ENCODE results near the gene DNAH6.
"Not testable (repeated sequence)": the region's sequence is repeated elsewhere in the genome, so short reads cannot be mapped to it uniquely, and the experiment has no call there.

DNAH6 gene, protein sequence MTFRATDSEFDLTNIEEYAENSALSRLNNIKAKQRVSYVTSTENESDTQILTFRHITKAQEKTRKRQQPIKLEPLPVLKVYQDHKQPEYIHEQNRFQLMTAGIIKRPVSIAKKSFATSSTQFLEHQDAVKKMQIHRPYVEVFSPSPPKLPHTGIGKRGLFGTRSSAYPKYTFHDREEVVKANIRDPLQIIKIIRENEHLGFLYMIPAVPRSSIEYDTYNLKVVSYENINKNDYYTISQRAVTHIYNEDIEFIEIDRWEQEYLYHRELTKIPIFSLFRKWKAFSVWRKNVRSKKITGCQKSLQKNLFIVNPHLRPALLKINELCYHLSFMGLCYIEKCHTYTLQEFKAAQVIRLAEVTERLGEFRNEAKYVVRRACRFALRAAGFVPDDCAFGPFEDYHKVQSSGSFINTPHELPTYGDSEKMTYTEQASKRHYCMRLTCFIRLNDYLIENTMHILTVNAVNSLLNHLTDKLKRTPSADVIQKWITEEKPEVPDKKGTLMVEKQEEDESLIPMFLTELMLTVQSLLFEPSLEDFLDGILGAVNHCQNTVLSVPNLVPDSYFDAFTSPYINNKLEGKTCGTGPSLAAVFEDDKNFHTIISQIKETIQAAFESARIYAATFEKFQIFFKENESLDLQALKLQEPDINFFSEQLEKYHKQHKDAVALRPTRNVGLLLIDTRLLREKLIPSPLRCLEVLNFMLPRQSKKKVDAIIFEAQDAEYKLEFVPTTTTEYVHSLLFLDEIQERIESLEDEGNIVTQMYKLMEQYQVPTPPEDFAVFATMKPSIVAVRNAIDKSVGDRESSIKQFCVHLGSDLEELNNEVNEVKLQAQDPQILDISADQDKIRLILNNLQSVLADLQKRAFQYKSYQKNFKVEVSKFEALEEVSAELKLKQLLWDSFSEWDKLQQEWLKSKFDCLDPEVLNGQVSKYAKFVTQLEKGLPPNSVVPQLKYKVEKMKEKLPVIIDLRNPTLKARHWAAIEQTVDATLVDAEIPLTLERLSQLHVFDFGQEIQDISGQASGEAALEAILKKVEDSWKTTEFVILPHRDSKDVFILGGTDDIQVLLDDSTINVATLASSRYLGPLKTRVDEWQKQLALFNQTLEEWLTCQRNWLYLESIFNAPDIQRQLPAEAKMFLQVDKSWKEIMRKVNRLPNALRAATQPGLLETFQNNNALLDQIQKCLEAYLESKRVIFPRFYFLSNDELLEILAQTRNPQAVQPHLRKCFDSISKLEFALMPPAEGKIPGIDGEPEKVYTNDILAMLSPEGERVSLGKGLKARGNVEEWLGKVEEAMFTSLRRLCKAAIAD (N-terminal part only)

GRCh38 chr2:84516234-84516986 lies at the start of gene DNAH6:
Gene DNAH6 (plus strand): TSS chr2:84516498. CDS start chr2:84517827, 1,329 bp downstream.
- POLR2A ChIA-PET = no interaction called here

GRCh38 chr2:84467389-84467788 lies 48.9 kb upstream of the DNAH6 start:
- TF ChIP-seq, protein P1, sequence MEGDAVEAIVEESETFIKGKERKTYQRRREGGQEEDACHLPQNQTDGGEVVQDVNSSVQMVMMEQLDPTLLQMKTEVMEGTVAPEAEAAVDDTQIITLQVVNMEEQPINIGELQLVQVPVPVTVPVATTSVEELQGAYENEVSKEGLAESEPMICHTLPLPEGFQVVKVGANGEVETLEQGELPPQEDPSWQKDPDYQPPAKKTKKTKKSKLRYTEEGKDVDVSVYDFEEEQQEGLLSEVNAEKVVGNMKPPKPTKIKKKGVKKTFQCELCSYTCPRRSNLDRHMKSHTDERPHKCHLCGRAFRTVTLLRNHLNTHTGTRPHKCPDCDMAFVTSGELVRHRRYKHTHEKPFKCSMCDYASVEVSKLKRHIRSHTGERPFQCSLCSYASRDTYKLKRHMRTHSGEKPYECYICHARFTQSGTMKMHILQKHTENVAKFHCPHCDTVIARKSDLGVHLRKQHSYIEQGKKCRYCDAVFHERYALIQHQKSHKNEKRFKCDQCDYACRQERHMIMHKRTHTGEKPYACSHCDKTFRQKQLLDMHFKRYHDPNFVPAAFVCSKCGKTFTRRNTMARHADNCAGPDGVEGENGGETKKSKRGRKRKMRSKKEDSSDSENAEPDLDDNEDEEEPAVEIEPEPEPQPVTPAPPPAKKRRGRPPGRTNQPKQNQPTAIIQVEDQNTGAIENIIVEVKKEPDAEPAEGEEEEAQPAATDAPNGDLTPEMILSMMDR (IDR thresholded peaks at IDR 0.05; ENCODE audit: insufficient read depth, low read length, missing control alignments) = no peak
- DNase-seq (ENCODE audit: low read depth, low spot score) = no peak
- ChIA-PET CTCF (no interaction called here), POLR2A (no interaction called here)
- no peak overlapping the region for H3K4me3 ChIP-seq (ENCODE audit: low read depth, low read length)

More at GRCh38 chr2:84516234-84516986, at the start of gene DNAH6:
- DNase-seq (ENCODE audit: low read depth, low spot score) = peak; percentile 53
- CTCF ChIA-PET = interaction anchor here (1.1 kb wide), 1 partner anchor 410 kb away, joined by 3 read pairs; no protein-coding TSS in a partner anchor
- H3K4me3 ChIP-seq (ENCODE audit: low read depth, low read length) = peak within 1 kb of the TSS; percentile 62
- TF ChIP-seq, protein P1 (IDR thresholded peaks at IDR 0.05; ENCODE audit: insufficient read depth, low read length, missing control alignments) = no peak

GRCh38 chr2:84472423-84472822 lies 43.9 kb upstream of the DNAH6 start:
- CTCF ChIA-PET = interaction anchor here (1.5 kb wide), 1 partner anchor 453 kb away, joined by 4 read pairs; no protein-coding TSS in a partner anchor
- H3K4me3 ChIP-seq (ENCODE audit: low read depth, low read length); DNase-seq (ENCODE audit: low read depth, low spot score); POLR2A ChIA-PET: not testable (repeated sequence)

DNA sequence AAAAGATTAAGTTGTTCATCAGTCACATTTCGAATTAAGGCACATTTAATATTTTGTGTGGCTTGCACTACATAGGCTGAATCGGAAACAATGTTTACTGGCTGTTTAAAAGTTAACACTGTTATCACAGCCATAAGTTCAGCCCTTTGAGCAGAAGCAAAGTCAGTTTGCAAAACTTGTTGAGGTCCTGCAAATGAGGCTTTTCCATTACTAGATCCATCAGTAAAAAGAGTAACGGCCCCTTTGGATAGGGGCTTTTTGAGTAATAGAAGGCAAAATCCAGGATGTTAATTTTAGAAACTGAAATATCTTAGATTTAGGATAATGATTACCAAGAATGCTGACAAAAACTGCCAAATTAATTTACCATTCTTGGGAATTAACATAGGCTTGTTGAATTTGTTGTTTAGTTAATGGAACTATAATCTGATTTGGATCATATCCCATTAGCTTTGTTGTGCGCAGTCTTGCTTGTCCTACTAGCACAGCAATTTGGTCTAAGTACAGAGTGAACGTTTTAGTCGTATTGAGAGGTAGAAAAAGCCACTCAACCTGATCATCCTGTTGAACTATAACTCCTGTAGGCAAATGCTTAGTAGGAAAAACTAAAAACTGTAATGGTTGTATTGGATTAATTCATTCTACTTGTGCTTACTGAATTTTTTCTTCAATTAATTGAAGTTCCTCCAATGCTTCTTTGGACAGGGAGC lies 43.3 kb upstream of the DNAH6 start:
- POLR2A ChIA-PET = no interaction called here
- CTCF ChIA-PET = interaction anchor here (1.5 kb wide), 1 partner anchor 453 kb away, joined by 4 read pairs; no protein-coding TSS in a partner anchor
- TF ChIP-seq, protein P1 (IDR thresholded peaks at IDR 0.05; ENCODE audit: insufficient read depth, low read length, missing control alignments) = no peak
- no peak for DNase-seq (ENCODE audit: low read depth, low spot score)
- no peak overlapping the region for H3K4me3 ChIP-seq (ENCODE audit: low read depth, low read length)

- TF ChIP-seq, protein P1 (IDR thresholded peaks at IDR 0.05; ENCODE audit: insufficient read depth, low read length, missing control alignments) = no peak
- ChIA-PET POLR2A (no interaction called here), CTCF (no interaction called here)
- no peak for DNase-seq (ENCODE audit: low read depth, low spot score)
- H3K4me3 ChIP-seq (ENCODE audit: low read depth, low read length) = no peak overlapping the region
These were observed 42.1 kb upstream of the DNAH6 start for GRCh38 chr2:84474176-84474575.

Measured in AG04449 (cell line).